Cortex of kidney (tissue), 1 donor: Measurements from ENCODE around the gene ASPA.
"Not testable (repeated sequence)": the region's sequence is repeated elsewhere in the genome, so short reads cannot be mapped to it uniquely, and the experiment has no call there.

Experiments used
- DNase-seq: peaks from one replicate; lab custom pipeline; 2025; lab: John Stamatoyannopoulos, UW

Gene ASPA

DNA sequence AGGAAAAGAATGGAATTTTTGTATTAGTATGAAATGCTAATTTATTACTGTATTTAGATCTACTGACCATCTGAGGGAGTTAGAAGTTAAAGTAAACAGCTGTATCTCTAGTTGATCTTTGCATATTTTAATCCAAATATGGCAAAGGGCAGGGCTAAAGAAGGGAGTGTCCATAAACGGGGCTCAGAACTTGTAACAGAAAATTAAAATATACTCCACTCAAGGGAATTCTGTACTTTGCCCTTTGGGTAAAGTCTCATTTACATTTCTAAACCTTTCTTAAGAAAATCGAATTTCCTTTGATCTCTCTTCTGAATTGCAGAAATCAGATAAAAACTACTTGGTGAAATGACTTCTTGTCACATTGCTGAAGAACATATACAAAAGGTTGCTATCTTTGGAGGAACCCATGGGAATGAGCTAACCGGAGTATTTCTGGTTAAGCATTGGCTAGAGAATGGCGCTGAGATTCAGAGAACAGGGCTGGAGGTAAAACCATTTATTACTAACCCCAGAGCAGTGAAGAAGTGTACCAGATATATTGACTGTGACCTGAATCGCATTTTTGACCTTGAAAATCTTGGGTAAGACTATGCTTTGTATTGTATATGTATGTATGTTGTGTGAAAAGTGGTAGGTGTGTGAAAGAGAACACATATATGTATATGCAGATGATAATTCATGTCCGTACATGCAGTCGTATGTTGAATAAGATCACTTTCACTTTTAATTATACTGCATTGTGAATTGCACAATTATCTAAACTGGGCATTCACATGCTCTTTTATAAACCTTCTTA is at the start of gene ASPA:
Gene ASPA, plus strand, starts transcription at position 186 of the 799 bp plus-strand sequence. Its CDS starts 163 bp downstream, at position 349.
- no peak for DNase-seq

DNA sequence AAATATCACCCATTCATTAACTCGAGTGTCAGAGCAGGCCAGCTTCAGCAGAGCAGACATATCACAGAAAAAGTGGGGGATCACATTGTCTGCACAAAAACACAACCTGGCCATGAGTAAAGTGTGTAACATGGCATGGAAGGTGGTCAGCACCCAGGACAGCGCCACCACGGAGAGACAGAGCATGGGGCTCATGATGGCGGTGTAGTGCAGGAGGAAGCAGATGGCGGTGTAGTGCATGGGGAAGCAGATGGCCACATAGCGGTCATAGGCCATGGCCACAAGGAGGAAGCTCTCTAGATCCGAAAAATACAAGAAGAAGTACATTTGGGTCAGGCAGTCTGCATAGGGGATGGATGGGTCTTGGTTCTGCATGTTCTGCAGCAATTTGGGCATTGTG is 42.6 kb upstream of the ASPA start:
- not testable (repeated sequence) for DNase-seq

DNA sequence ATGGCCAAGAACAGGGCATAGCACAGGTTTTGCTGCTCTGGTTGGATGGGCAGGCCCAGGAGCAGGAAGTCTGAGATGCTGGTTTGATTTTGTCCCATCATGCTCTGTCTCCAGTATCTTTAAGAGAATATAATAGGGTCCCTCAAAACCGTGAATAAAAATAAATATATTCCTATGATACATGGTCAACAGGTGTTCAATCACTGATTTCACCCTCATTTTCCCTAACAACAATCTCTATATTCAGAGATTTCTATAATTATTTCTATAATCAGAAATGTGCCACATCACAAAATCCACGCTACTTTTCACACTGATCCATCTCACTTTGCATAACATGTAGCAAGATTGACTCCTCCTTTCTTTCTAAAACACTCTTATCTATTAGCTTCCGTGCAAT is 42.1 kb upstream of the ASPA start, which contains the start of gene OR1E2:
Gene OR1E2, minus strand, starts transcription at position 101 of the 400 bp plus-strand sequence. Its CDS starts 0 bp downstream, at position 101.
- no peak for DNase-seq

DNA sequence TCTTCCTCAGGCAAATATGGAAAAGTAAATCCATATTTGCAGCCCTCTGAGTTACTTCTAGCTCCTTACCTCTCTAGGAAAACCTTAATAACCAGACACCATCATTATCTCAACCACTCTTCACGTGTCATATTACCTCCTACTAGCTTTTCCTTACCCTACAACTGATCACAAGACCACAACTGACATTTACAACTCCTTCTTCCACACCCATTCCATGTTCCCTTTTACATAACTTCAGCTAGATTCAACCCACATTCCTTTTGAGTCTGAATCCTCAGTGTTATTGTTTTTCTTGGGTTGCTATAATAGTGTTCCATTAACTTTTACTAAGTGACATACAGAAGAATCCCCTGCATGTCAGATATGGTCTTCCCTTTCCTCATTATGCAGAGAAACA is 37.4 kb upstream of the ASPA start:
- DNase-seq: no peak

DNA sequence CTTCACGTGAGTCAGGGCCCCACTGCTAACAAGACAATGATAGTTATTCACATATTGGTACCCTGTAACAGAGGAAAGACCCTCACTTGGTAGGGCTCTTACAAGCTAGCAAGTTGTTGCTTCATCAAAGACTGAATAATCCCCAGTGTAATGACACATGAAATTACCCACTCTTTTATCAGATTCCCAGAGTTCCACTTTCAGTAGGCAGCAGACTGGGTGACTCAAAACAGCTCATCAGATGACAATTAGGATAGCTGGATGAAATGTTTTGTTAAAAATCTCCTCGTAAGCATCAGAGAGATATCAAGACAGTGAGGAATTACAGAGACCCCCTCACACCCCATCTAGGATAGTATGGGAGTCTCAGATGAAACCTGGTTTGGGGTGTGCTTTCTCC is 35.3 kb upstream of the ASPA start:
- DNase-seq: no peak

DNA sequence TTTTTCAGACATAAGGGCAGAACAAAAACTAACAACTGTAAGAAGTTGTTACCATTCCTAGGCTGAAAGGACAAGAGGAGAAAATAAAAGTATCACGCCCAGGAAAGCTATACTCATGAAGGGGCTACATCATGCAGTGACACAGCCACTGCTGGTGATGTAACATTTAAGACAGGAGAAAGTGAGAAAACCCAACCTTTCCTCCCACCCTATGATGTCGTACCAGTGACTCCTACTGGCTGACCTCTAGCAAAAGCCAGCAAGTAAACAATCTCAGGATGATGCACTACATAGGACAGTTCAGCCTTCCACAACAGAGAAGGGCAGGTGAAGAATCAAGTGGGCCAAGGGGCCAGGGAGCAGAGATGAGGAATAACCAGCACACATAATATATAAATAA is 28.2 kb upstream of the ASPA start:
- DNase-seq: no peak

DNA sequence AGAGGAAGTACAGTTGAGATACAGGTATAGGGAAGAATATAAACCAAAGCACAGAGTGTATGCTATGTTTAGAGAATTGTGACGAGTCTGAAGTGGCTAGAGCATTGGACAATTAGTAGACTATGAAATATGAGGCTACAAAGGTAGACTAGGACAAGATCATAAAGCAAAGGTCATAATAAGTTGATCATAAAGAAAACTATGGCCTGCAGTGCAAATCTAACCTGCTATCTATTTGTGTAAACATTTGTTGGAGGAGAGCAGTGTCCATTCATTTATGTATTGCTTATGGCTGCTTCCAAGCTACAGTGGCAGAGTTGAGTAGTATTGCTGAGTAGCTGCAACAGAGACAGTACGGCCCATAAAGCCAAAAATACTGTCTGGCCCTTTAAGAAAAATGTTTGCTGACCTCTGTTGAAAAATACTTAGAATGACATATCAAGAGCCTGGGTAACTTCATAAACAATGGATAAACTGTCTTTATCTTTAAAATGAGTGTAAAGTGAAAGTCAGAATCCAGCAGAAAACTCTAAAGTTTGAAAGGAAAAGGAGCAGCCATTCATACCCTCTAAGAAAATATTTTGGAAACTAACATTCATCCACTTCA is 27.6 kb upstream of the ASPA start:
- no peak for DNase-seq

DNA sequence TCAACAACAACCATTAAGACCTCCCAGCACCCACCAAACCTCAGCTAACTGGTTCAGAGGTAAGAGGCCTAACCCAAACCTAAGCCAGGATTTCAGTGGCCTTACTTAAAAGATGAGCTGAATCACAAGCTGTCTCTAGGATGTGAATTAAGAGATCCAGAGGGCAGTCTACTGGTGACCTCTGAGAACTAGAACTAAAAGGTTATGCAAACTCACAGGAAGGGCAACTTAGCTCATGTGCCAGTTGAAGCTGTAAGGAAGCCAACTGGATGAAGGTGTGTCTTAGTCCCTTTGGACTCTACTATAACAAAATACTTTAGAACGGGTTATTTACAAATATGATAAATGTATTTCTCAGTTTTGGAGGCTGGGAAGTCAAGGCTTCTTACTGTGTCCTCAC is 9.4 kb upstream of the ASPA start:
- not testable (repeated sequence) for DNase-seq

DNA sequence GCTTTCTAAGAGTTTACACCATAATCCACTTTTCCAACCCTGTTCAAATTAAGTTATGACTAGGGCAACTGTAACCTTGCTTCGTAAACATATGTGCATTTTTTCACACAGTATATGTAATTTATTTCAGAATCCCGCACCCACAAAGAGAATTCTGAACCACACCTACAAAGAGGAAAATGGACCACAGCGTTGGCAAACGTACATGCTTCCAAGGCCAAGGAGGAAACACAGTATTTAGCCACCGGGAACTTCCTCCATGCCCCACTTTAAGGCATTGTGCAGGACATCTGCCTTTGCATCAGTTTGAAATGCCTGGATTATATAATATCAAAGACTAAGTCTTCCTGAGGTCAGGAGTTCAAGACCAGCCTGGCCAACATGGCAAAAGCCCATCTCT is 6.3 kb upstream of the ASPA start:
- DNase-seq: no peak

DNA sequence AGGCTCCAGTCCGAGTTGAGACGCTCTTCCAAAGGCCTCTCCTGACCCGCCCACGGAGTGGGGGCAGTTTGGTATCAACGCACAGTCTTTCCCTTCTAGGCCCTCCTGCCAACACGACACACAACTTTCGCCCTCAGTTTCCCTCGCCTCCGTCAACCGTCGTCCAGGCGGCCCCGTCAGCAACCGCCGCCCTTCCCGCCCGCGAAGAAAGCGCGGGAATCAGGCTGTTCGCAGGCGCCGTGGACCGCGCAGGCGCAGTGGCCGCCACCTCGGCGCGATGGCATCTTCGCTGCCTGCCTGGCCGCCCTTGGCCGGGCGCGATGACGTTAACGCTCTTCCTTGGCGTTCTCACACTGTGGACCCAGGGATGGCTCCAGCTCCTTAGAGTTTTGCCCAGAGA is 4.2 kb upstream of the ASPA start, which contains the start of gene SPATA22:
Gene SPATA22, minus strand, starts transcription at position 221 of the 400 bp plus-strand sequence. CDS start 2,494 bp downstream, outside the sequence.
- no peak for DNase-seq

DNA sequence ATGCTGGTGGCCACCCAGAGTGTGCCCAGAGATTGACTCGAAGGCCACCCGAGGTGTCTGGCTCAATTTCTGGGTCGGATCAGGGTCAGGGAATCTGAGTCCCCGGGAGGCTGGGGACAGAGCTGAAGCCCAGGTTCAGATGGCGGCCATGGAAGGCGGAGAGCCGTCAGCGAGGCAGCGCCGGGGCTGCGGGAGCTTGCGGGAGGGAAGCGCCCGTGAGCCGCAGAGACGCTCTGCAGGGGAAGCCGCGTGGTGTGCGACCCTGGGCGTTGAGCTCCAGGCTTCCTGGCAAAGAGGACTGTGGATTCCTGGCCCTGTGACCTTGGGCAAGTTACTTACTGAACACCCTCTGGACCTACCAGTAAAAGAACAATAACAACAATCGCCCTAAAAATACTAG is 3.7 kb upstream of the ASPA start:
- DNase-seq: no peak

DNA sequence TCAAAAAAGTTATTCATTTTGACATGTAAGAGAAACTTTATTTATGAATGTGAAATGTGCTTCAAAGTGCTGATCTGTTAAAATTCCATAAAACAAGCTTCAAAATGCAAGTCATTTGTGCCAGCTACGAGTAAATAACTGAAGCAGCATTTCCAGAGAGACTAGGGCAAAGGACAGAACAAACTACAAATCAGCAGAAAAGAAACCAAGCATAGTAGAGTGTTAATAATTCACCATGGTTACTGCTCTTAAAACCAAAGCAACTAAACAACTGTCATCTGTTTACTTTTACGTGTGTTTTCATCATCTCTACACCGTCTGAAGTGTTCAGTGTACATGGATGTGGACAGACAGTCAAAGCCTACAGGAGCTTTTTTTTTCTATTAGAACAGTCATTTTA is 1.6 kb upstream of the ASPA start:
- DNase-seq: no peak

DNA sequence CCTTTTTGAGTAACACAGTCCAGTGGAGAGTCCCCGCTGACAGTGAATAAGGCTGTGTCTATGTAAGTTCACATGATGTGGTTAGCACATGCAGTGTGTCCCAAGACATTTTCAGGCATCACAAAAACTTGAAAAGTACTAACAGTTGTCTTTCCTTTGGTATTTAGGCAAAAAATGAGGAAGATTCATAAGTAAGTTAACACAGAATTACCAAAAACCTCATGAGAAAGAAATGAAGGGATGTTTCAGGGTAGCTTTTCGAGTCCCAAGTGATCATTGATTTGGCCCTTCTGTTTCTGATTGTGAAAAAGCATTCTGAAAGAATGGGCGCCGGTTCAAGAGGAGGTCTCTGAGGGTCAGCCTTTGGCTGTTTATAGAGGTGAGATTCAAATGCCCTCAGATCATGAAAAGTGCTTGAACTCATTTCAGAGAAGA is 529 bp upstream of the ASPA start:
- no peak for DNase-seq

DNA sequence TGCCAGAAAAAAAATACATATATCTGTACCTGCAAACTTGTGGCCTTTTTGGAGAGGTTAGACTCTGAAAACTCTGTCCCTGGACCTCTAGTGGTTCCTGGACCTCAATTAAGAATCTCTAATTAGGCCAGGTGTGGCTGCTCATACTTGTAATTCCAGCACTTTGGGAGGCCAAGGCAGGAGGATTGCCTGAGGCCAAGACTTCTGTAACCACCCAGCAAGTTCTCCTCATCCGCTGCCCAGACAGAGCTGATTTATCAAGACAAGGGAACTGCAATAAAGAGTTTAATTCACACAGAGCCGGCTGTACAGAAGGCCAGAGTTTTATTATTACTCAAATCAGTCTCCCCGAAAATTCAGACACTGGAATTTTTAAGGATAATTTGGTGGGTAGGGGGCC is 4.2 kb downstream of the ASPA start:
- DNase-seq: no peak

DNA sequence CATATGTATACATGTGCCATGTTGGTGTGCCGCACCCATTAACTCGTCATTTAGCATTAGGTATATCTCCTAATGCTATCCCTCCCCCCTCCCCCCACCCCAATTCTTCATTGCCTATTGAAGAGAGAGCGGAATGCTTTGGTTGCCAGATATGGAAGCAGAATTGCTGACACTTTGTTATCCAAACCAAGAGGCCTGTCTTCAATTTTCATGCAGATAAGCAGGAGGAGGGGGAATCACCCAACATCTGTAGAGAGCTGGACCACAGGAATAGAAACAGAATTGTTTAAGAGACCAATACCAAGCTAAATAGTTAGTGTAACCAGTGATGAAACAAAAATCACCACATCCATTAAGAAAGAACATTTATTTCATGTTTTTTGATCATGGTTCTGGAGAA is 7.1 kb downstream of the ASPA start:
- no peak for DNase-seq

DNA sequence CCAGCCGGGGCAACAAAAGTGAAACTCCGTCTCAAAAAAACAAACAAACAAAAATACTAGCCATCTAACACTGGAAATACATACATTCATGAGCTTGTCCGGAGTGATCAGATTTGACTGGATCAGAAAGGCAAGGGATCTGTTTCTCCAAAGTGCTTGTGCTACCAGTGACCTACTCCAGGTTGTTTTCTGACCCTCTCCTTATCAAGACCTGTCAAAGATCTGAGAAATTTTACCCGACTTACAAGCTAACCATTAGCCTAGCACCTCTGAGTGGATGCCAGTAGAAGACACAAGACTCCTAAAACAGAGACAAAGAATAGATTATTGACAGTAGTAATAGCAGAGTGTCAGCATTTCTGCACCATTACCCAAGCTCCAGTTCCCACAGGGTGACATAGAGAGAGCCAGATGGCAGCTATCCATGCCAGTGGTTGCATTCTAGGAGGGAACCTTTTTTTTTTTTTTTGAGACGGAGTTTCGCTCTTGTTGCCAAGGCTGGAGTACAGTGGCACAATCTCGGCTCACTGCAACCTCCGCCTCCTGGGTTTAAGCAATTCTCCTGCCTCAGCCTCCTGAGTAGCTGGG is 9.8 kb downstream of the ASPA start:
- no peak for DNase-seq

DNA sequence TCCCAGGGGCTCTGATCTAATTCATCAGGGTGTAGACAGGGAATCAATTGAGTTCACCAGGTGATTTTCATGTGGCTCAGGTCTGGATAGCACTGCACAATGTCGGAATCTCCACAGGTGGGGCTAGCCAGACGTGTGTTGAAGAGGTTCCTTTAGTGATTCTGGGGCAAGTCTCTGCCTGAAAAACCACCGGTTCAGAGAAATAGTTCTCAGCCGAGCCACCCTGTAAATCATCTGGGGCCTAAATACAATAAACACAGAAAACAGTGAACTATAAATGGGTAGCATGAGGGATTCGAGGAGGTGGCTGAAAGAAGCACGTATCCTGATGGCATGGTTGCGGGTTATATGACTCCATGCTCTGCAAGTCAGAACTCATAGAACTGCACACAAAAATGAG is 21.3 kb downstream of the ASPA start:
- no peak for DNase-seq

DNA sequence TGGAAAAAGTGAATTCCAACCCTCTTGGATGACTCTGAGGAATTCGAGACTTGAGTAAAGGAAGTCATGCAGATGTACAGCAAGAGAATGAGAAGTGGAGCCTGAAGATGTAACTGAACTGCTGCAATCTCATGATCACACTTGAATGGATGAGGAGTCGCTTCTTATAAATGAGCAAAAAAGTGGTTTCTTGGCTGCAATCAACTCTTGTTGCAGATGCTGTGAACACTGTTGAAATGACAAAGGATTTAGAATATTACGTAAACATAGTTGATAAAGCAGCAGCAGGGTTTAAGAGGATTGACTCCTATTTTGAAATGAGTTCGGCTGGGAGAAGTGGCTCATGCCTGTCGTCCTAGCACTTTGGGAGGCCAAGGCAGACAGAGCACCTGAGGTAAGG is 25.5 kb downstream of the ASPA start:
- DNase-seq: no peak

DNA sequence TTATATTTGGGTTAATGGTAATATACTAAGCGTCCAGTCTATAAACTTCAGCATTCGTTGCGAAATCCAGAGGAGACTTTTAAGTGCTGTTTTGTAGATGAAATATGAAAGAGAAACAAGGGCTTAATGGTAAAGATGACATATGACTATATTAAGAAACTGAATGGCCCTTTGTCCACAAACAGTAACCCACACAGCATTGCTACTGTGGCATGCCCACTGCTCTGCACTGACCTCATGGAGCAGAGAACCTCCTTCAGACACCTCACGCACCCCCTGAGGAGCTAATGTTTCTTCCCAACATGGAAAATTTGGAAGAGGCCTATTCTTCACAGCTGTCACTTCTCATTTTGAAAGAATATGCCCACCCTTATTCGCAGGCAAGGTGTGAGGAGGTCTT is 26.7 kb downstream of the ASPA start:
- DNase-seq: no peak

DNA sequence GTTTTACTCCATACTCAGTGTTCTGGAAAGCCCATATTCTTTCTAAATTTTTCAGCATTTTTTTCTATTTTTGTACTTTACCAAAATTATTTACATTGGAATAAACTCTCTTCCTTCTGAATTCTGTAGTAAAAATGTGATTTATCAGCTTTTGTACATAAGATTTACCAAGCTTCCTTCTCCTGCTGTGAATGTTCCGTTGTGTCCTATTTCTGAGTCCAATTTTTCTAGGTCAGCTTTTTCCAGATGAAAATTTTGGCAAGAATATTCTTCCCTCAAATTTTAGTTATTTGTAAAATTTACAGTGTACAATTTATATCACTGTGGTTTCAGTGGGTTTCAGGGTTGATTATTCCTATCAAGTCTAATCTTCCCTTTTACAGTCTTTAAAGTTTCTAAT is 27.5 kb downstream of the ASPA start:
- no peak for DNase-seq

DNA sequence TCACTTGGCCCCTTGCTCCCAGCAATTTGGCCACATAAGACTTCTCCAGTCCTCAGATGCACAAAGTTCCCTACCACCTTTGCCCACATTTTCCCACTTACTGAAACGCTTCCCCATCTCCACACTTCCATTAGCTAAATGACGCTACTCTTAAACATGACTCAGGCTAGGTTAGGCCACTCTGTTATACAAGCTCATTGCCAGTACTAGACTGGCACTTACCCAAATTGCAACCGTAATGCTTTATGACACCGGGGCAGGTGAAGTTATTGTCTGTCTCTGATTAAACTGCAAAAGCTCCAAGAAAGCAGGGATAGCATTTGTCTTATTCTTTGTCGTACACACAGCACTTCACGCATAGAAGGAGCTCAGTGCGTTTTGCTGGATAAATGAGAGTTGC is 29.2 kb downstream of the ASPA start:
- no peak for DNase-seq

DNA sequence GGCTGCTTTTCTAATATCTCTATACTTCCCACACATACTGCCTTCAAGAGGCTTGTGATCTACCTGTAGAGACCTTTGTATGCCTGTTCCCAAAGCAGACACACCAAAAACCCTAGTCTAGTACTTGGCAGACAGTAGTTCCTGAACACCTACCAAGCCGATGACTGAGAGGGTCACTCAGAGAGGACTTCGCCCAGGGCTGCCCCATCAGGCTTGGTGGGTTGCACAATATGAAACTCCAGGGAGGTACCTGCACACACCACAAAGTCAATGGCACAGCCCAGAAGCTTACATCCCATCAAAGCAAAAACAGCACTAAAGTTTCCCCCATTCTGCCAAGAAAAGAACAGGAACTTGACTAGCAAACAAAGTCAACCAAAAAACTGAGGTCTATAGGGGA is 30.3 kb downstream of the ASPA start:
- DNase-seq: no peak

DNA sequence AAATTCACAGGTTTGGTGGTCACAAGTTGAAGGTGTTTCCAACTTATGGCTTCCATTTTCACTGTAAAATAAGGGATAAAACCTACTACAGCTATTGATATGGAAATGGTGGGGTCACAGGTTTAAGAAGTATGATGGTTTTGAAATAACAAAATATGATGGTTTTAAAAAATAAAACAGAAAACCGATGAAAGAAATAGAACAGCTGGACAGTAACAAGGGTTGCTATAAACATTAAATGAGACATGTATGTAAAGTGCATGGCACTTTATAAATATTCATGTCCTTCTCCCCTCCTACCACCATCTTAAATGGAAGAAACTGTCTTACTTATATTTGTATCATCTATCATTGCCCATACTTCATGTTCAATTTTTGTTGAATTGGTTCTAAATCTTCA is 31.3 kb downstream of the ASPA start:
- no peak for DNase-seq
